SKM-1 treated with dmso at 0.1 percent for 144 hours (cell line): Measurements from ENCODE around the gene MTCL1.

Source experiments
- DNase-seq: peaks from one replicate; lab custom pipeline; 2025; ENCODE audit not compliant: unreplicated experiment; lab: John Stamatoyannopoulos, UW

Gene MTCL1

GRCh38 chr18:8806100-8806797, 100.9 kb downstream of the MTCL1 start:
- DNase-seq = no peak

- no peak for DNase-seq
Observed at GRCh38 chr18:8806798-8807487, 101.6 kb downstream of the MTCL1 start.

GRCh38 chr18:8807488-8807805, 102.1 kb downstream of the MTCL1 start:
- DNase-seq = no peak

DNA sequence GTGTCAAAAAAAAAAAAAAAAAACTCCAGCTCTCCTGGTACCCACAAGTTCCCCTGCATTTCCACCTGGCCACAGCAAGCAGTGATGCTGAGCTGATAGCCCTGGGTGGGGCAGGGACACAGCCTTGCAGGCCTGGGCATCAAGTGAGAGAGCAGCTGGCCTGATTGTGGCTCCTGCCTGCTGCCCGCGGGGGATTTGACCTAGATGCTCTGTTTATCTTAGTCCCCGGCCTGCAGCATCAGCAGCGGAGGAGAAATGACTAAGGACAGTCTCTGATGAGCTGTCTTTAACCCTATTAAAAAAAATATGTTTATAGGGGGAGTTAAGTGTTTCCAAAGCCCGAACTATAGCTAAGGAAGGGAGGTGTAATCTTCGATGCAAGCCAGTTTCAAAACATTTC, 102.6 kb downstream of the MTCL1 start:
- DNase-seq = no peak

- no peak for DNase-seq
Observed at GRCh38 chr18:8809514-8809913, 104.2 kb downstream of the MTCL1 start.

GRCh38 chr18:8810157-8810556, 104.8 kb downstream of the MTCL1 start:
- DNase-seq = no peak

- DNase-seq = no peak
Observed at GRCh38 chr18:8811115-8811514, 105.8 kb downstream of the MTCL1 start.

- no peak for DNase-seq
Observed at GRCh38 chr18:8812631-8813030, 107.3 kb downstream of the MTCL1 start.

DNA sequence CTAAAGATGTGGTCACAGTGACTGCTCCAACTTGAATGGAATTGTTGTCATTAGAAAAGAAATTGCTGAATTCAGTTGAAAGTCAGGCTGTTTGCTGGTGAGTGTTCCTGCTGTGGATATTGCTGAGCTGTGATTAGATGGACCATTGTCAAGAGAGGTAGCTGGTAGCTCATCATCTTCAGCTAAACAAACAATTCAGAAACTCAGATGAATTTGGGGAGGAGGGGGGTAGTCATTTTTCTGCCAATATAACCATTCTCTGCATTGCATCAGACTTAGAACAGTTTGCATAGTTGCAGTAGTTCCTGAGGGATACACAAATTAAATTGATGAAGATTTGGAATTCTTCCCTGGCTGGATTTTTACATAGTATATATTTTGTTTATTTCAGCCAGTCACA, 108.3 kb downstream of the MTCL1 start:
- DNase-seq = no peak

GRCh38 chr18:8814206-8814605, 108.8 kb downstream of the MTCL1 start:
- no peak for DNase-seq

DNA sequence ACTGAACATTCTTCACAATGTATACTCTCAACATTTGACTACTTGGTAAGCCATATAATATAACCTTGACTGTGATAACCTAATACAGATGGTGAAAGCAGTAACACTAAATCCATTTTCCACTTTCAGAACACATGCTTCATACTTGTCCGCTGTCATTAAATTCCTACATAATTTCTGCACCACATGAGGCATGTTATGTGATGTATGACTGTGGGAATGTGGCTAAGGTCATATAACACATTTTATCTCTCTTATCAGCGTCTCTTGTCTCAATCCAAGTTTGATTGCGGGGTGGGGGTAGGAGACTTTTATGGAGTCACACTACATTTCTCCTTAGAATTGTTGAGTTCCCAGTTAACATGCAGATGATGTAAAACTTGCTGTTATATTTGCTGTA, 110.9 kb downstream of the MTCL1 start:
- no peak for DNase-seq

- DNase-seq = no peak
Observed at GRCh38 chr18:8816816-8817215, 111.5 kb downstream of the MTCL1 start.

DNA sequence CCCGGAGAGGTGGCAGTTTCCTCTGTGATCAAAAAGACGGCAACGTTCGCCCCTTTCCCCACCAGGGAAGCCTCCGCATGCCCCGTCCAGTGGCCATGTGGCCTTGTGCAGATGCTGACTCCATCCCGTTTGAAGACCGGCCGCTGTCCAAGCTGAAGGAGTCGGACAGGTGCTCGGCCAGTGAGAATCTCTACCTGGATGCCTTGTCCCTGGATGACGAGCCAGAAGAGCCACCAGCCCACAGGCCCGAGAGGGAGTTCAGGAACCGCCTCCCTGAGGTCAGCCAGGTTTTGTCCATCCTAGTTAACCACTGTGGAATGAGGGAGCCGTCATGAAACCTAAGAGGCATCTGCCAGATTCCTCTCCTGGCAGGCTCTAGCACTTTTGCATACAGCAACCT, 113.6 kb downstream of the MTCL1 start:
- no peak for DNase-seq

GRCh38 chr18:8820396-8821082, 115.2 kb downstream of the MTCL1 start:
- no peak for DNase-seq

GRCh38 chr18:8821083-8821465, 115.7 kb downstream of the MTCL1 start:
- no peak for DNase-seq

GRCh38 chr18:8821531-8821930, 116.2 kb downstream of the MTCL1 start:
- no peak for DNase-seq

DNA sequence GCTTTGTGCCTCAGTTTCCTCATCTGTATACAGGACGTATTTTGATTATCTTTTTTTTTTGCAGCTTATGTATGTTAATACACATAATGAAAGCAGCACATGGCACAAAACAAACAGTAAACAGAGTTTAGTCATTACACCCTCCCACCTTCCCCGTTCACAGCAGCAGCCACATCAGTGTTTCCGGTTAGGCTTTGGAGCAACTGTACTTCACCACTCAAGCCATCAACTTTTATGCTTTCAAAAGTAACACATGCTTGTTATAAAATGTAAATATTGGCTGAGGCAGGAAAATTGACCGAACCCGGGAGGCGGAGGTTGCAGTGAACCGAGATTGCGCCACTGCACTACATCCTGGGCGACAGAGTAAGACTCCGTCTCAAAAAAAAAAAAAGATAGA, 117.3 kb downstream of the MTCL1 start:
- no peak for DNase-seq

- DNase-seq = no peak
Observed at GRCh38 chr18:8823530-8823929, 118.2 kb downstream of the MTCL1 start.

GRCh38 chr18:8824846-8825245, 119.5 kb downstream of the MTCL1 start:
- no peak for DNase-seq

- DNase-seq = no peak
Observed at GRCh38 chr18:8825273-8825672, 119.9 kb downstream of the MTCL1 start.

DNA sequence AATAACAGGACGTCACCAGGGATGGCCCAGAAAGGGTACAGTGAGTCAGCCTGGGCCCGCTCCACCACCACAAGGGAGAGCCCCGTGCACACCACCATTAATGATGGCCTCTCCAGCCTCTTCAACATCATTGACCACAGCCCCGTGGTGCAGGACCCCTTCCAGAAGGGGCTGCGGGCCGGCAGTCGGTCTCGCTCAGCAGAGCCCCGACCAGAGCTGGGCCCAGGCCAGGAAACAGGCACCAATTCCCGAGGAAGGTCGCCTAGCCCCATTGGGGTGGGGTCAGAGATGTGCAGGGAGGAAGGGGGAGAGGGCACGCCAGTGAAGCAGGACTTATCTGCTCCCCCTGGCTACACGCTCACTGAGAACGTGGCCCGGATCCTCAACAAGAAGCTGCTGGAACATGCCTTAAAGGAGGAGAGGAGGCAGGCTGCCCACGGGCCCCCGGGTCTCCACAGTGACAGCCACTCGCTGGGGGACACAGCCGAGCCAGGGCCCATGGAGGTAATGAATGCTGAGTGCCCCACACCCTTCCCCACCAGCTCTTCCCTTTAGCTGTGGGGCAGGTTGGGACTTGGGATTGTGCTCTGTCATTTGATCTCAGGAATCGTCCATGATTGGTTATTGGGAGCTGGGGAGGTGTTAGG, 120.5 kb downstream of the MTCL1 start:
- DNase-seq = no peak

GRCh38 chr18:8826514-8826913, 121.2 kb downstream of the MTCL1 start:
- DNase-seq = no peak
